Renal pelvis (tissue), 4 donors: ENCODE results near the gene FAM89B. TPM values are rescaled to one million over a fixed set of nuclear protein-coding genes. Genes with fewer than 3 reads are reported as not detected.

Source experiments
- DNase-seq: peaks from one replicate; pipeline ENCODE4 v3.0.0-alpha.2; 2013
- polyA plus RNA-seq, 3 donors: library from polyadenylated mRNA; unstranded; fragments of 120-200 nt; gene quantifications; one replicate each; pipeline ENCODE4 v1.2.1, GENCODE V29; 2013; ENCODE audit not compliant: insufficient read length in 3 of 3

The FAM89B gene
- polyA plus RNA-seq, 3 donors = 21.2 to 35.4 (median 25.4) TPM

DNA sequence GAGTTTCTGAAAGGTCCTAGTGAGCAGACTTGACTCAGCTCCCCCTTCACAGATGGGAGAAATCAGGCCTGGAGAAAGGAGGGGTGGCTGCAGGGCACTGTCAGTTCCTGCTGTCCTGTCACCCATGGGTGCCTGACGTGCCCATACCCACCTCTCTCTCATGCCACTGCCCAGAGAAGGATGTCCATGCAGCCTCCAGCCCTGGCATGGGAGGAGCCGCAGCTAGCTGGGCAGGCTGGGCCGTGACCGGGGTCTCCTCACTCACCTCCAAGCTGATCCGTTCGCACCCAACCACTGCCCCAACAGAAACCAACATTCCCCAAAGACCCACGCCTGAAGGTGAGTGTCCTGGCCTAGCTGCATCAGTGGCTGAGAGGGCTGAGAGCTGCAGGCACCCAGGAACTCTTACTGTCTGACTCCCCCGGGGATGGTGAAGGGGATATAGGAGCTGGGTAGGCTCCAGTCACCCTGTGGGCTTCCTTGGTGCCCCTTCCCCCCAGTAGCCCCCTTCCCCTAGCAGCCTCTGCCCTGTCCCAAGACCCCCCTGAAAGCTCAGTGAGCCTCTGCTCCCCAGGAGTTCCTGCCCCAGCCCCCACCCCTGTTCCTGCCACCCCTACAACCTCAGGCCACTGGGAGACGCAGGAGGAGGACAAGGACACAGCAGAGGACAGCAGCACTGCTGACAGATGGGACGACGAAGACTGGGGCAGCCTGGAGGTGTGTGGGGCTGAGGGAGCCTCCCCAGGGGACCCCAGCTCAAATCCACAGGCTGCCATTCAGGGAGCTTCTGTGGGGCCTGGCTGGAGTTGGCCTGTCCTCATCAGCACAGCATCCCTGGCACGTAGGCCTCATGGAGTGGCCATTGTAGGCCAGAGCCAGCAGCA lies 35.7 kb upstream of the FAM89B start:
- DNase-seq = no peak

DNA sequence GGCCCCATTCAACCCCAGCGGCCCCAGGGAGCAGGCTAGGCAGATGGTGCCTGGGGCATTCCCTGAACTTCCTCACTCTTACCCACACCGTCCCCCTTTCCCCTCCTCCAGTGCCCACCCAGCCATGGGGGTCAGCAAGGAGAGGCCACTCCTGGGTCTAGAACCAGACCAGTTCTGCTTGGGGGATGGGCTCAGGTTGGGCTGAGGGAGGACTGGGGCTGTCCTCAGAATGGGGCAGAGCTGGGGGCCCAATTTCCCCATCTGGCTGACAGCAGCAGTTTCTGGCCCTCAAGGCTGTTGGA lies 35.1 kb upstream of the FAM89B start:
- no peak for DNase-seq

DNA sequence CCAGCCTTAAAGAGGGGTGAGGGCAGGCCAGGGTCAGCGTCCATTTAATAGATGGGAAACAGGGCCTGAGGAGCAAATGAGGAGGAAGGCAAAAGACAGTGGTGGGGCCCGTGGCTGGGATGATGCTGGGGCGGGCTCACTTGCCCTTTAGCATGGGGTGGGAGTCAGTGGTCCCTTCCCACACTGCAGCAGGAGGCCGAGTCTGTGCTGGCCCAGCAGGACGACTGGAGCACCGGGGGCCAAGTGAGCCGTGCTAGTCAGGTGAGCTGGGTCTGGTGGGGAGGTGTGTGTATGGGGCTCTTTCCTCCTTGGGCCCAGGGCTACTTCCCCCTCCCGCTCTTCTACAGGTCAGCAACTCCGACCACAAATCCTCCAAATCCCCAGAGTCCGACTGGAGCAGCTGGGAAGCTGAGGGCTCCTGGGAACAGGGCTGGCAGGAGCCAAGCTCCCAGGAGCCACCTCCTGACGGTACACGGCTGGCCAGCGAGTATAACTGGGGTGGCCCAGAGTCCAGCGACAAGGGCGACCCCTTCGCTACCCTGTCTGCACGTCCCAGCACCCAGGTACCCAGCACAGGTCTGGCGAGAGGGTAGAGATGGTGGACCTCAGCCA lies 34.6 kb upstream of the FAM89B start:
- no peak for DNase-seq

DNA sequence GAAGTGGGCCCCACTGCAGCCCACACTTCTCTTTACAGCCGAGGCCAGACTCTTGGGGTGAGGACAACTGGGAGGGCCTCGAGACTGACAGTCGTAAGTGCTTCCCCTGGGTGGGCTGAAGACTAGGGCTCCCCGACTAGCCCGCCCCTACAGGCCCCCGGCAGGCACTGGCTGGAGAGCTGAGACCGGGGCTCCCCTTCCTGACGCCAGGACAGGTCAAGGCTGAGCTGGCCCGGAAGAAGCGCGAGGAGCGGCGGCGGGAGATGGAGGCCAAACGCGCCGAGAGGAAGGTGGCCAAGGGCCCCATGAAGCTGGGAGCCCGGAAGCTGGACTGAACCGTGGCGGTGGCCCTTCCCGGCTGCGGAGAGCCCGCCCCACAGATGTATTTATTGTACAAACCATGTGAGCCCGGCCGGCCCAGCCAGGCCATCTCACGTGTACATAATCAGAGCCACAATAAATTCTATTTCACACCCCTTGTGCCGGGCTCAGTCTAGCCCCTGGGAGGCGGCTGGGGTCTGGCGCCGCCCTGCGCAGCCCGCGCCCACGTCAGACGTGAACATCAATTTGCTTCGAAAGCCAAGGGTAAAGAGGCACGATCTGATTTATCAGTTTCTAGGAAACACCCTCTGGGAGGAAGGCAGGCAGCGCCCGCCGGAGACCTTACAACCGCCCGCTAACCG lies 34.0 kb upstream of the FAM89B start:
- no peak for DNase-seq

DNA sequence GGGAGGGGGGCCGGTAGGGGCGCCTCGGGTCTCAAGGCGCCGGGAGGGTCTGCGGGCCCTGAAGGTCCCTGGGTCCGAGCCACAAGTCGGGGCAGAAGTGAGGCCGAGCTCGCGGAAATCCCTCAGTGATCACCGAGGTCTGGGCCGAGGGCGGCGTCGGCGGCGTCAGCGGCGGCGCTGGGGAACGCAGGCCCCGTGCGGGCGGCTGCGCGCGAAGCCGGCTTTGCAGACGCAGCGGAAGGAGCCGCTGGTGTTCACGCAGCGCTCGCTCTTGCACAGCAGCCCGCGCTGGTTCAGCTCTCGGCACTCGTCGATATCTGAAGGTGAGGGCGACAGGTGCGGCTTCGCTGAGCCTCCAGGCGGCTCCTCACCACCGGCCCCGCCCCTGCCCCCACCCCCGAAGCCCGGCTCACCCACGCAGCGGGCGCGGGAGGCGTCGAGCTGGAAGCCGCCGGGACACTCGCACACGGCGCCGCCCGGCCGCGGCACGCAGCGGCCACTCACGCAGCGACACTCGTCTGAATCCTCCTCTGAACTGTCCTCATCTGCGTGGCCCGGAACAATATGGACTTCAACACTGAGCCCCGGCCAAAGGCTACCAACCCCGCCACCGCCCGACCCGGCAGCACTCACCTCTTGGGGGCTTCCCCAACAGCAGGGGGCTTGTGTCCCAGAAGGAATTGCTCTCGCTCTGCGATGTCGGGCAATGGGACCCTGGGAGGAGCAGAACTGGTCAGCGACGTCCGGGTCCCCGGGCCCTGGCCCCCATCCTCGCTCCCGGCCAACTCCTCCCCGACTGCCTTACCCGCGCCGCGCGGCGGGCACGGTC lies 33.2 kb upstream of the FAM89B start:
- no peak for DNase-seq

DNA sequence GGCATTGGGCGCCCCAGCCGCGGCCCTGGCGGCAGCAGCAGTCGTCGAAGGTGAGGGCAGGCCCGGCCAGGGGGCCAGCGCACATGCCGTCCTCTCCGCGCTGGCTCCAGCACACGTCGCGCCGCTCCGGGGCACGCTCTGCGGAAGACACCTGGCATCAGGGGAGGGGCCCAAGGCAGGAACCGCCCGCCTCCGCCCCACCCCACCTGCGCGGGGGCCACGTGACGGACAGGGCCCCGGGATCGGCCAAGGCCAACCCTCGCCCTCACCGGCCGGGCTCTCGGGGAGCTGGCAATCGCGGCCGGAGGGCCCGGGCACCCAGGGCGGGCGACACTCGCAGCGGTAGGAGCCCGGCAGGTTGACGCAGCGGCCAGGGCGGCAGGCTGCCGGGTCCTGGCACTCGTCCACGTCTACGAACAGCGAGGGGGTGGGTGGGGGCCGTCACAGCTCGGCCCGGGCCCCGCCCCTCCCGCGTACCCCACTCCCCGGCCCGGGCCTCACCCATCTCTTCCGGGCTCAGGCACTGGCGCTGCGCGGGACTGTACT lies 32.5 kb upstream of the FAM89B start:
- no peak for DNase-seq

DNA sequence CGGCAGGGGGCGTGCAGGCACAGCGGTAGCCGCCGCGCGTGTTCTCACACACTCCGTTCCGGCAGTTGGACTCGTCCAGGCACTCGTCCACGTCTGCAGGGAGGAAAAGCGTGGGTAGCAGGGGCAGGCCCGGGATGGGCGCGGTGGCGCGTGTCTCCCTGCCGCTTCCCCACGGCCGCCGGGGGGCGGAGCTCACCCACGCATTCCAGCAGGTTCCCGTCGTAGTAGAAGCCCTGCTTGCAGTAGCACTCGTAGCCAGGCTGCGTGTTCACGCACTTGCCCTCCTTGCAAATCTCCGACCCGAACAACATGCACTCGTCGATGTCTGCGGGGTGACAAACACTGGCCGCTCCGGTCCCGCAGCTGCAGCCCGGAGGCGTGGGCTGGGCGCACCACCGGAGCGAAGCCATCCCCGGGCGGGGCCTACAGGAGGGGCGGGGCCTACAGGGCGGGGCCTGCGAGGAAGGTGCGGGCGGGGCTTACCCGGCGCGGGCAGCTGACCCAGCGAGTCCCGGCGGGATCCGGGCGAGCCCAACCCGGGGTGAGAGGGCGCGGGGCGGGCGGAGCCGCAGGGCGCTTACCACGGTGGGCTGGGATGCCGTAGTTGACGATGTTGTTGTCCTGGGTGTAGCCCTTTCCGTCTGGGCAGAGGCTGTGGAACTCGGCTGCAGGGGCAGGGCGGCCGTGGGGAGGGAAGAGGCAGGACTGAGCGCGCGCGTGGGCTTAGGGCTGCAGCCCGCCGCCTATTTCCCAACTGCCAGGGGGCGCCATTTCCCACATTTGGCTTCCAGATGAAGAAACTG lies 31.8 kb upstream of the FAM89B start:
- DNase-seq = peak; percentile 83

DNA sequence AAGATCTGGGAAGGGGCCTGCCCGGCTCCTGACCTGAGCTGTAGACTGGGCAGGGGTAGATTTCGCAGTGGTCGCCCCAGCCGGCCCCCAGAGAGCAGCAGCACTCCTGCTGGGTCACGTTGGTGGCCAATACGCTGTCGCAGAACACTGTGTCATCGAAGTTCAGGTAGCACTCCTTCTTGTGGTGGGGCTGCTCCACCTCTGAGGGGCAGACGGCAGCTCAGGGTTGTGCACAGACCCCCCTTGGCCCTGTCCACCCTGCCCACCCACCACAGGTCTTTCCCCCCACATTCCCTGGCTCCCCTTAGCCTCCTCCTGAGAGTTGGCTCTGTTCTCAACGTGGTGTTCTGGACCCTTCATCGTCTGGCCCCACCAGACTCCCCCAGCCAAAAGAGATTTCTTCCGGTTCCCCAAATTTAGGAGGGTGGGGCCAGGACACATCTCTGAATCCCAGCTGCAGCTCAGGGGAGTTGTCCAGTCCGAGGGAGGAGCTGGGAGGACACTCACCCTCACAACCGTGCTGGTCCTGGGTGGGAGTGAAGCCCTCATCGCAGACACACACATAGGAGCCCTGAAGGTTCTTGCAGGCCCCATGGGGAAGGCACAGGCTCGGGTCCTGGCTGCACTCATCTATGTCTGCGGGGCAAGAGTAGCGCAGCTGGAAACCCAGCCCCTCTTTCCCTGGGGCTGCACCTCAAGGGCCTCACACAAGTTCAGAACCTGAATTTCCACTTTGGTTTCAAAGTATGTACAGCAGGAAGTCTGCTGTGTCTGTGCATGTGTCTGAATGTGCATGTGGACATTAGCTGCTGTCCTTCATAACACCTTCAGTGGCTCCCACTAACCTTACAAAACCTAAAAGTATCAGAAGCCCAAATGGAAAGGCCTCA lies 31.0 kb upstream of the FAM89B start:
- no peak for DNase-seq

DNA sequence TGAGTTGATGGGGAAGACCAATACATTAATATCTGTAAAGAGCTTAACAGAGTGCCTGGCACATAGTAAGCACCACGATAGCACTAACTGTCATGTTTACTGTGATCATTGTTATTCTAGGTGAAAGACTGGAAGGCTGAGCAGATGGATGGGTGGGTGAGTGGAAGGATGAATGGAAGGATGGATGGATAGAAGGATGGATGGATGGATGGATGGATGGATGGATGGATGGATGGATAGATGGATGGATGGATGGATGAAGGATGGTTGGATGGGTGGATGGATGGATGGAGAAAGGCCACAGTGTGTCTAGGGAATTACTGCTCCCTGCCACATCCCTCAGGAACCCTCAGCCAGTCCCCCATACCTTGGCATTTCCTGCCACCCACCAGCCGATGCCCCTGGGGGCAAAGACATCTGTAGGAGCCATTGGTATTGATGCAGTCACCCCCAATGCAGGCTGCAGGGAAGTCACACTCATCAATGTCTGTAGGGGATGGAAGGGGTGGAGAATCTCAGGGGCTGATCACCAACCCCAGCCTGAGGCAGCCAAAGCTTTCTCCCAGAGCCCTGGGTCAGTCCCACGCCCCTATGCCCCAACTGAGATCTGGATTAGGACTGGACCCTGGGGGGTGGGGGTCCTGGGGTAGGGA lies 29.5 kb upstream of the FAM89B start:
- no peak for DNase-seq

DNA sequence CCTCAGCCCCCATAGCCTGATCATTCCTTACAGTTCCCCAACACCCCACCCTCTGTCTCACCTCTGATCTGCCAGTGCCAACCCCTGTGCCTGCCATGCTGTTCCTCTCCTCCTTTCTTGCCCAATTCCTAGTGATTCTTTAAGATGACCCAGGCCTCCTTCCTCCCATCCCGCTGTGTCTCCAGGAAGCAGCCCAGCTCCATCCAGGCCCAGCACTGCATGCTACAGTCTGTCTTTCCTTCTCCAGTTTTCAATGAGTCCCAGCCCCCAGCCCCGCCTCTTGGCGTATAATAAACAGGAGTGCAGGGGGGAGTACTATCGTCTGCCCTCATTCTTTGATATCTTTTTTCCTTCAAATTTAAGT lies 26.5 kb upstream of the FAM89B start:
- DNase-seq = no peak

DNA sequence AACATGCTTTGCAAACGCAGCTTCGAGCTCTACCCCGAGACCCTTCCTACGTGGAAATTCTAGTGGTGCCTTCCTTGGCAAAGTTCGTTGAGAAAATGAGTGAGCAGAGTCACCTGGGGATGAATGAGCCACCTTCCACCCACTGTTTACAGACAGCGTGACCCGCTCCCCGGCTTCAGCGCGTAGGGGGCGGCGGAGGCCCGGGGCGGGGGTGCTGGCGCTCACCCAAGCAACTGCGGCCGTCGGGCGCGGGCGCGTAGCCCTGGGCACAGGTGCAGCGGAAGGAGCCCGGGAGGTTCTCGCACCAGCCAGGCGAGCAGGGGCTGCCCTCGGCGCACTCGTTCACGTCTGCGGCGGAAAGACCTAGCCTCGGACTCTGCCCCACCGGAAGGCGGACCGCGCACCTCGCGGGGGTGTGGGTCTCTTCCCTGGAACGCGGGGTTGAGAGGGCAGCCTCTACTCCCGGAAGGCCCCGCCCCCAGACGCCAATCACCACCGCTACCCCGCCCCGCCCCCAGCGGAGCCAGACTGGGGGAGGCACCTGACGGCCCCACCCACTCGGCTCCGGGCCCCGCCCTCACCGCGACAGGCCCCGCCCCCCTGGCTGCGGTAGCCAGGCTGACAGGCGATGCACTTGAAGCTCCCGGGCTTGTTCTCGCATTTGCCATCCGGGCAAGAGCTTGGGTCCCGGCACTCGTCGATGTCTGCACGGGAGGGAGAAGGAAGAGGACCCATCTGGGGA lies 25.9 kb upstream of the FAM89B start:
- DNase-seq = peak; percentile 75

DNA sequence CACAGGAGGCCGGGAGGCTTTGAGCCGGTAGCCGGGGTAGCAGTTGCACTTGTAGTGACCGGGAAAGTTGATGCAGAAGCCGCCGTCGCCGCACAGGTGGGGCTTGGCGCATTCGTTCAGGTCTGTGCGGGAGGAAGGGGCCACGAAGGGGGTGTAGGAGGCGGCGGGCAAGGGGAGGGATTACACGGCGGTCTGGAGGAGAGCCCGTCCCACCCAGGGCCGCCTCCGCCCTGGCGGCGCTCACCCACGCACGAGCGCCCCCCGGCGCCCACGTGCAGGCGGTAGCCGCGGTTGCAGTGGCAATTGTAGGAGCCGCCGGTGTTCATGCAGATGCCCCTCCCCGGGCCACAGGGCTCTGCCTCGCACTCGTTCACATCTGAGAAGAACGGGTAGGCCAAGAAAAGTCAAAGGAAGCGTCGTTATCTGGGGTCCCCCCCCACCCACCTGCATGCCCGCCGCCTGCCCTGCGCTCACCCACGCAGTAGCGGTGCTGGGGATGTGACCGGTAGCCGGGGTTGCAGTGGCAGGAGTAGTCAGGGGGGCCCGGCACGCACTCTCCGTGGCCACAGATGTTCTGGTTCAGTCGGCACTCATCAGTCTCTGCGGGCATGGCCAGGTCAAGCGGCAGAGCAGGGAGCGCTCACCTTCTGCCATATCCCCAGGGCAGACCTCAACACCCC lies 24.8 kb upstream of the FAM89B start:
- no peak for DNase-seq

DNA sequence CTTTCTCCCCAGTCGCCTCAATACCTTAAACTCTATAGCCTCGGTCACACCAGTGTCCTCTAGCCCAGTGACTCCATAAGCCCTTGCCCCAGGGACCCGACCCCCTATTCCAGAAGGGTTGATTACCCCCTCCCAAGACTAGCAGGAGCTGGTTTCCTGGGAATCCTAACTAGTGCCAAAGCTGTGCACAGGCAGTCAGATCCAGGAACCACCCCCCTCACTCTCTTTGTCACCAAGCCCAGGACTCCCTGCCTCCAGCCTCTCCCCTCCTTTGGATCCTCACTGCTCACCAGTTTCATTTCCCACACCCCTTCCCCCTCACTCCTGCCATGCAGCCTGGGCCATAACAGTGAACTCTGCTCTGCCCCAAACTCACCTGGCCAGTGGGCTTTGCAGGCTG lies 23.9 kb upstream of the FAM89B start:
- DNase-seq = no peak

DNA sequence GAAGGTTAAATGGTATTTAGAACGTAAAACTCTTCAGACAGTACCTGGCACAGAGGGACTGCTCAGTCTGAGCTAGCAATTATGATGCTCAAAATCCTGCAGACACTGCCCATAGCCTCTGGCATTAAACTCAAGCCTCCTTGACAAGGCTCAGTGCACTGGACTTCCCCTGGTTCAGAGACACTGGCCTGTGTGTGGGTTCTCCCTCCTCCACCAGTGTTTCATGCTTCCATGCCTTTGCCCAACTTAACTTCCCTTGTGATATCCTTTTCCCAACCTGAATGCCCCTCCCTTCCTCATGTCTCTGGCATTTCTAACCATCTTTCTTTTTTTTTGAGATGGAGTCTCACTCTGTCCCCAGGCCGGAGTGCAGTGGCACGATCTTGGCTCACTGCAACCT lies 23.2 kb upstream of the FAM89B start:
- no peak for DNase-seq

DNA sequence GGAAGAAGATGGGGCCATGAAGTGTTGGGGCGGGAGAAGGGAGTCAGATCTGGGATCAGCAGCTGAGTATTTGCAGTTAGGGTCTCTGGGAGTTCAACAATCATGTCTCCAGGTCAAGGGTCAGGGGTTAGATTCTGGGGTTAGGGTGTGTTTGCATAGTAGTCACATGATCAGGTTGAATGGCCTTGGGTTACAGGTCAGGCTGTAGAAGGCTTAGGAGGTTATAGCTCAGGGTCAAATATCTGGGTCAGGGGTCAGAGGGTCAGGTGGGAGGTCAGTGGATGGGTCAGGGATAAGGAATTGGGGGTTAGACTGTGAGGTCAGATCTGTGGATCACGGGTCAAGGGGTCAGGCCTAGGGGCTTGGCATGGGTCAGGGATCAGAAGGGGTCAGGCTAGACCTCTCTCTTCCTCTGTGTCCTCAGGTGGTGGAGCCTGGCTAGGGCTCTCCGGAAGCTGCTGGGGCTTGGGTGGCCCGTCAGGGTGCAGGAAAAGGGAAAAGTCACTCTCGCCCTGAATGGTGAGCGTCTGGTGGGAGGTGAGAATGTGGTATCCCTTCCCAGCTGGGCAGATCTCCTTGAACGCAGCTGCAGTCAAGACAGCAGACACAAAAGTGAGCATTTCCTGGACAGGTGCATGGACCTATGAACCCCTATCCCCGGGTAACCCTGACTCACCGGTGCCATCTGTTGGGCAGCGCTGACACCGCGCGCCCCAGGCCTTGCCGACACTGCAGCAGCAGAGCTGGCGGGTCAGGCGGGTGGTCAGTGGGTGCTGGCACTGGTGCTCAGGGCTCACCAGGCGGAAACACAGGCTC lies 20.6 kb upstream of the FAM89B start:
- no peak for DNase-seq

DNA sequence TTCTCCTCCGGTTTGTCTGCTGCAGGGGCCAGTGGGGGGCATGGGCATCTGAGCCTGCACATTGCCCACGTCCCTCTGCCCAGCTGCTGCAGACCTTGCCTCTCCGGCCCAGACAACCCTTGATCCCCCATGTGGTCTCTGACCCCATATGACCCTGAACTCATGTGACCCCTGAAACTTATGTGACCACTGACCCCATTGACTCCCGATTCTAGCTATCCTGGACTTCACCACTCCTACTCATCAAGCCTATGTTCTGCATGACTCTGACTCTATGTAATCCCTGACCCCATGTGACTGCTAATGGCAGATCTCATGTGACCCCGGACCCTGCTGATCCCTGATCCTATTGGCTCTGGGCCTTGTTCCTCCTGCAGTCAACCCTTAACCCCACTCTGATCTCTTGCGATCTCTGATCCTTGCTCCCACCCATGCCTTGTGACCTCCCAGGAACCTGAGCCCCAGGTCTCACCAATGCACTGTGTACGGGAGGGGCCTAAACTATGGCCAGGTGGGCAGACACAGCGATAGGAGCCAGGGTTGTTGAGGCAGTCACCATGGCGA lies 19.9 kb upstream of the FAM89B start:
- no peak for DNase-seq
